ENCODE measurements around the gene MYOM1.

DNA sequence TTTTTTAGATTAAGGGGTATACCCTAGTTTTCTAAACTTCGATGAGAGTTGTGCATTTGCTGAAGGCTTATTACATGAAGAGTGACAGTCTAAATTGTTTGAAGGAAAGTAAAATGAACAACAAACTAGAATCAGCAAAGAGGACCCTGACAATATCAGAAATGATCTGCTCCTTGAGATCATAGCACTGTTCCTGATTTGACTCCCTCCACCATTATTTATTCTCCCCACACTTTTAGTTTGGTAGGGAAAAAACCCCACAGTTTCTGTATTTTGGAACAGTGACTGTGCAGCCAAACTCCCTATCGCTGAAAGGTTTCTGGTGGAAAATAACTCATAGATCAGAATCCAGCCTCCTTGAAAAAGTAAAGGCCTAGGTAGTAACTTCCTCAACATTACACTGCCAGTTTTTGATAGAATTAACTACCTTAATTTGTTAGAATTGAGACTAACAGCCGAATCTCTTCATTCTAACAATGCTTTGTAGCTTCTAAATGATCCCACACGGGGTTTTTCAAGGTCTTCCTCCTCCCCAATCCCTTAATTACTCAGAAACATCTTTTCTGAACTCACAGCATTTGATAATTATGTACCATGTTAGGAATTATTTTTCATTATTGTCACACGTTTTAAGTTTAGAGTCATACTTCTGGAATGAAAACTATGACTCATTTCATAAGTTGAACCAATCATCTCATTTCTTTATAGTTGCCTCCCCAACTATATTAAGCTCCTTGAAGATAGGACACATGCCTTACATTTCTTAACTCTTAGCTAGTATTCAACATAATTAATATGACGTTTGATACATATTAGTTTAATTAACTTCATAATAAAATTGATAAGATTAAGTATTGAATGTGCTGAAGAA, 30.7 kb upstream of the MYOM1 start:
- TF ChIP-seq, protein P1, sequence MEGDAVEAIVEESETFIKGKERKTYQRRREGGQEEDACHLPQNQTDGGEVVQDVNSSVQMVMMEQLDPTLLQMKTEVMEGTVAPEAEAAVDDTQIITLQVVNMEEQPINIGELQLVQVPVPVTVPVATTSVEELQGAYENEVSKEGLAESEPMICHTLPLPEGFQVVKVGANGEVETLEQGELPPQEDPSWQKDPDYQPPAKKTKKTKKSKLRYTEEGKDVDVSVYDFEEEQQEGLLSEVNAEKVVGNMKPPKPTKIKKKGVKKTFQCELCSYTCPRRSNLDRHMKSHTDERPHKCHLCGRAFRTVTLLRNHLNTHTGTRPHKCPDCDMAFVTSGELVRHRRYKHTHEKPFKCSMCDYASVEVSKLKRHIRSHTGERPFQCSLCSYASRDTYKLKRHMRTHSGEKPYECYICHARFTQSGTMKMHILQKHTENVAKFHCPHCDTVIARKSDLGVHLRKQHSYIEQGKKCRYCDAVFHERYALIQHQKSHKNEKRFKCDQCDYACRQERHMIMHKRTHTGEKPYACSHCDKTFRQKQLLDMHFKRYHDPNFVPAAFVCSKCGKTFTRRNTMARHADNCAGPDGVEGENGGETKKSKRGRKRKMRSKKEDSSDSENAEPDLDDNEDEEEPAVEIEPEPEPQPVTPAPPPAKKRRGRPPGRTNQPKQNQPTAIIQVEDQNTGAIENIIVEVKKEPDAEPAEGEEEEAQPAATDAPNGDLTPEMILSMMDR (IDR thresholded peaks at IDR 0.05) = no peak
- TF ChIP-seq POLR2AphosphoS5 (IDR thresholded peaks at IDR 0.05) (no peak), POLR2A (IDR thresholded peaks at IDR 0.05) (no peak), EP300 (IDR thresholded peaks at IDR 0.05) (no peak)

Data from sigmoid colon (tissue), 4 donors.